T-helper 1 cell (primary cell): ENCODE results near the gene HEATR5B.
"Not testable (repeated sequence)": the region's sequence is repeated elsewhere in the genome, so short reads cannot be mapped to it uniquely, and the experiment has no call there.

ENCODE experiments used
- DNase-seq, 5 donors: peaks; one replicate each; pipeline ENCODE4 v3.0.0-alpha.2; 2012 to 2020

HEATR5B gene

GRCh38 chr2:36976065-36976464, 108.1 kb downstream of the HEATR5B start:
- no peak for DNase-seq

- DNase-seq, result no peak
These were observed 108.9 kb downstream of the HEATR5B start for GRCh38 chr2:36975306-36975705.

- no peak for DNase-seq
These were observed 110.9 kb downstream of the HEATR5B start for GRCh38 chr2:36973320-36973719.

GRCh38 chr2:36971990-36972389, 112.2 kb downstream of the HEATR5B start:
- DNase-seq, result no peak

GRCh38 chr2:36967236-36967876, 116.8 kb downstream of the HEATR5B start:
- DNase-seq, result no peak

- peak; percentile 95 to 99 (median 96) for DNase-seq
These were observed 117.6 kb downstream of the HEATR5B start, which contains the start of gene STRN for GRCh38 chr2:36966370-36967235. Gene STRN (minus strand): TSS chr2:36966536. CDS start chr2:36966463, 73 bp downstream.

- DNase-seq, result peak in 1 of 5 donors; percentile 15
These were observed 118.3 kb downstream of the HEATR5B start for GRCh38 chr2:36965751-36966369.

GRCh38 chr2:36965206-36965605, 119.0 kb downstream of the HEATR5B start:
- no peak for DNase-seq

GRCh38 chr2:36964496-36965058, 119.6 kb downstream of the HEATR5B start:
- no peak for DNase-seq

GRCh38 chr2:36963734-36964133, 120.4 kb downstream of the HEATR5B start:
- no peak for DNase-seq

- no peak for DNase-seq
These were observed 121.1 kb downstream of the HEATR5B start for GRCh38 chr2:36963106-36963505.

GRCh38 chr2:36960773-36961172, 123.4 kb downstream of the HEATR5B start:
- no peak for DNase-seq

- DNase-seq, result no peak
These were observed 124.0 kb downstream of the HEATR5B start for GRCh38 chr2:36960005-36960675.

- DNase-seq, result no peak
These were observed 129.1 kb downstream of the HEATR5B start for GRCh38 chr2:36954977-36955607.

GRCh38 chr2:36952748-36953197, 131.4 kb downstream of the HEATR5B start:
- DNase-seq, result no peak

- no peak for DNase-seq
These were observed 132.6 kb downstream of the HEATR5B start for GRCh38 chr2:36951574-36951973.

GRCh38 chr2:36951027-36951518, 133.1 kb downstream of the HEATR5B start:
- no peak for DNase-seq

GRCh38 chr2:36949845-36950244, 134.3 kb downstream of the HEATR5B start:
- DNase-seq, result no peak

GRCh38 chr2:36945240-36945639, 138.9 kb downstream of the HEATR5B start:
- not testable (repeated sequence) for DNase-seq

GRCh38 chr2:36941867-36942266, 142.3 kb downstream of the HEATR5B start:
- DNase-seq, result no peak

GRCh38 chr2:36936526-36936925, 147.6 kb downstream of the HEATR5B start:
- not testable (repeated sequence) for DNase-seq

GRCh38 chr2:36931688-36932087, 152.5 kb downstream of the HEATR5B start:
- DNase-seq, result not testable (repeated sequence)
